Measurements from ENCODE around the gene NKTR. TPM values are rescaled to one million over a fixed set of nuclear protein-coding genes. Genes with fewer than 3 reads are reported as not detected.
A peak's percentile ranks its signal among the peaks of the same experiment; 100 is the strongest.

Gene NKTR
- total and polyA plus RNA-seq, 7 donors = 1.8 to 130 (median 81.3) TPM

- Histone ChIP-seq H3K27ac (peak overlapping the region; percentile 94 to 98 (median 96)), H3K4me1 (peaks cover 0 to 35% (median 32%) of the 10 kb centered on the region in 4 donors), H3K9me3 (no peaks in the 10 kb centered on the region), H3K27me3 (no peaks in the 10 kb centered on the region), H3K36me3 (peaks cover 0 to 5% (median 5%) of the 10 kb centered on the region in 4 donors), H3K4me3 (peak overlapping the region; percentile 70 to 89 (median 86))
- 0 to 1% methylated on average over 31 of the region's 31 CpGs for WGBS, 2 donors
- peak; percentile 89 for DNase-seq
- TF ChIP-seq, protein P1, sequence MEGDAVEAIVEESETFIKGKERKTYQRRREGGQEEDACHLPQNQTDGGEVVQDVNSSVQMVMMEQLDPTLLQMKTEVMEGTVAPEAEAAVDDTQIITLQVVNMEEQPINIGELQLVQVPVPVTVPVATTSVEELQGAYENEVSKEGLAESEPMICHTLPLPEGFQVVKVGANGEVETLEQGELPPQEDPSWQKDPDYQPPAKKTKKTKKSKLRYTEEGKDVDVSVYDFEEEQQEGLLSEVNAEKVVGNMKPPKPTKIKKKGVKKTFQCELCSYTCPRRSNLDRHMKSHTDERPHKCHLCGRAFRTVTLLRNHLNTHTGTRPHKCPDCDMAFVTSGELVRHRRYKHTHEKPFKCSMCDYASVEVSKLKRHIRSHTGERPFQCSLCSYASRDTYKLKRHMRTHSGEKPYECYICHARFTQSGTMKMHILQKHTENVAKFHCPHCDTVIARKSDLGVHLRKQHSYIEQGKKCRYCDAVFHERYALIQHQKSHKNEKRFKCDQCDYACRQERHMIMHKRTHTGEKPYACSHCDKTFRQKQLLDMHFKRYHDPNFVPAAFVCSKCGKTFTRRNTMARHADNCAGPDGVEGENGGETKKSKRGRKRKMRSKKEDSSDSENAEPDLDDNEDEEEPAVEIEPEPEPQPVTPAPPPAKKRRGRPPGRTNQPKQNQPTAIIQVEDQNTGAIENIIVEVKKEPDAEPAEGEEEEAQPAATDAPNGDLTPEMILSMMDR (IDR thresholded peaks at IDR 0.05) = peak; percentile 11 to 51 (median 28)
- TF ChIP-seq EP300 (IDR thresholded peaks at IDR 0.05) = no peak
- peak in 1 of 2 donors; percentile 24 for TF ChIP-seq POLR2A (IDR thresholded peaks at IDR 0.05)
- TF ChIP-seq POLR2AphosphoS5 (IDR thresholded peaks at IDR 0.05) = peak in 3 of 4 donors; percentile 4 to 46 (median 46)
- intact Hi-C loops (cut with DNase I) = loop anchor here (2.0 kb wide), 2 partner anchors 52 to 144 kb away; partner anchors contain the start of gene ZBTB47
Observed at GRCh38 chr3:42600958-42601675, 631 bp downstream of the NKTR start.

- 25 to 50% methylated on average over 9 of the region's 9 CpGs for WGBS, 2 donors
- Histone ChIP-seq H3K27me3 (no peaks in the 10 kb centered on the region), H3K27ac (peak overlapping the region; percentile 94 to 98 (median 96)), H3K4me3 (peak overlapping the region; percentile 70 to 89 (median 86)), H3K4me1 (peaks cover 0 to 41% (median 34%) of the 10 kb centered on the region in 4 donors), H3K9me3 (no peaks in the 10 kb centered on the region), H3K36me3 (peaks cover 0 to 5% (median 5%) of the 10 kb centered on the region in 4 donors)
- intact Hi-C loops (cut with DNase I) = loop anchor here (2.0 kb wide), 2 partner anchors 51 to 143 kb away; partner anchors contain the start of gene ZBTB47
- DNase-seq = no peak
- no peak for TF ChIP-seq EP300 (IDR thresholded peaks at IDR 0.05)
- no peak for TF ChIP-seq POLR2A (IDR thresholded peaks at IDR 0.05)
- TF ChIP-seq, protein P1 (IDR thresholded peaks at IDR 0.05) = no peak
- no peak for TF ChIP-seq POLR2AphosphoS5 (IDR thresholded peaks at IDR 0.05)
Observed at GRCh38 chr3:42601896-42602581, 1.6 kb downstream of the NKTR start.

GRCh38 chr3:42602961-42603360 is 2.5 kb downstream of the NKTR start:
- H3K4me3 ChIP-seq = no peak overlapping the region
- TF ChIP-seq POLR2AphosphoS5 (IDR thresholded peaks at IDR 0.05) = no peak
- TF ChIP-seq, protein P1 (IDR thresholded peaks at IDR 0.05) = no peak
- no peak for TF ChIP-seq EP300 (IDR thresholded peaks at IDR 0.05)
- TF ChIP-seq POLR2A (IDR thresholded peaks at IDR 0.05) = no peak
- peaks cover 0 to 5% (median 5%) of the 10 kb centered on the region in 4 donors for H3K36me3 ChIP-seq
- intact Hi-C loops (cut with DNase I) = no loop called here
- no peak for DNase-seq
- WGBS, 2 donors = 96 to 100% methylated on average over 1 of the region's 1 CpG
- H3K27ac ChIP-seq = peak overlapping the region in 1 of 4 donors; percentile 97
- peaks cover 0 to 41% (median 34%) of the 10 kb centered on the region in 4 donors for H3K4me1 ChIP-seq
- no peaks in the 10 kb centered on the region for H3K27me3 ChIP-seq
- no peaks in the 10 kb centered on the region for H3K9me3 ChIP-seq

GRCh38 chr3:42605546-42606173 is 5.2 kb downstream of the NKTR start:
- Histone ChIP-seq H3K4me1 (peaks cover 0 to 53% (median 48%) of the 10 kb centered on the region in 4 donors), H3K9me3 (no peaks in the 10 kb centered on the region), H3K36me3 (peaks cover 0 to 5% (median 5%) of the 10 kb centered on the region in 4 donors), H3K4me3 (no peak overlapping the region), H3K27me3 (no peaks in the 10 kb centered on the region), H3K27ac (peak overlapping the region; percentile 1 to 23 (median 20))
- intact Hi-C loops (cut with DNase I) = no loop called here
- TF ChIP-seq, protein P1 (IDR thresholded peaks at IDR 0.05) = no peak
- TF ChIP-seq POLR2AphosphoS5 (IDR thresholded peaks at IDR 0.05) (no peak), POLR2A (IDR thresholded peaks at IDR 0.05) (no peak), EP300 (IDR thresholded peaks at IDR 0.05) (no peak)
- DNase-seq = no peak
- WGBS, 2 donors = 75 to 79% methylated on average over 5 of the region's 5 CpGs
